Fibroblast of villous mesenchyme (primary cell): ENCODE data around the gene OR10P1. TPM values are rescaled to one million over a fixed set of nuclear protein-coding genes. Genes with fewer than 3 reads are reported as not detected.

Experiments
- DNase-seq: peaks from one replicate; pipeline ENCODE4 v3.0.0-alpha.2; 2010; ENCODE audit warnings: low read depth
- H3K4me3 ChIP-seq: 2 replicates; pipeline ENCODE4 v1.5.1; 2011; ENCODE audit warnings: low read depth, mild to moderate bottlenecking, low read length
- CTCF ChIP-seq: IDR thresholded peaks from 2 replicates; pipeline ENCODE4 v1.5.1; 2012; ENCODE audit warnings: low read depth, mild to moderate bottlenecking, low read length; ENCODE audit not compliant: insufficient read depth
- total RNA-seq: library from RNA; depleted of rRNA; stranded (reverse); fragments of >200 nt; gene quantifications from 2 replicates; pipeline ENCODE4 v1.2.3, GENCODE V29; 2012

The OR10P1 gene
- total RNA-seq, 1 donor, result not detected

- H3K4me3 ChIP-seq, result no peak overlapping the region
- no peak for DNase-seq
- no peak for TF ChIP-seq CTCF
Measured at GRCh38 chr12:55651299-55651683, 14.6 kb downstream of the OR10P1 start.

GRCh38 chr12:55652352-55652751 lies 15.7 kb downstream of the OR10P1 start:
- DNase-seq, result no peak
- no peak for TF ChIP-seq CTCF

GRCh38 chr12:55653031-55653430 lies 16.3 kb downstream of the OR10P1 start:
- no peak overlapping the region for H3K4me3 ChIP-seq
- DNase-seq, result no peak
- TF ChIP-seq CTCF, result no peak

More at GRCh38 chr12:55652352-55652751, 15.7 kb downstream of the OR10P1 start:
- H3K4me3 ChIP-seq, result no peak overlapping the region

GRCh38 chr12:55654511-55655214 lies 18.0 kb downstream of the OR10P1 start:
- no peak for TF ChIP-seq CTCF
- no peak for DNase-seq
- H3K4me3 ChIP-seq, result no peak overlapping the region

GRCh38 chr12:55657212-55657611 lies 20.5 kb downstream of the OR10P1 start:
- no peak for TF ChIP-seq CTCF
- no peak for DNase-seq
- no peak overlapping the region for H3K4me3 ChIP-seq

- H3K4me3 ChIP-seq, result no peak overlapping the region
- no peak for DNase-seq
- TF ChIP-seq CTCF, result no peak
Measured at GRCh38 chr12:55658212-55658611, 21.5 kb downstream of the OR10P1 start.

GRCh38 chr12:55658635-55659391 lies 22.1 kb downstream of the OR10P1 start:
- DNase-seq, result peak; percentile 4
- no peak overlapping the region for H3K4me3 ChIP-seq
- TF ChIP-seq CTCF, result no peak
